OCI-M2 (cell line): ENCODE results near the gene CAMK1G.

Source experiments
- DNase-seq: peaks from one replicate; lab custom pipeline; 2025; ENCODE audit not compliant: unreplicated experiment; lab: John Stamatoyannopoulos, UW

The CAMK1G gene

GRCh38 chr1:209564849-209565248 lies 18.7 kb upstream of the CAMK1G start:
- DNase-seq: no peak

- no peak for DNase-seq
Measured at GRCh38 chr1:209565759-209566678, 17.5 kb upstream of the CAMK1G start.

- no peak for DNase-seq
Measured at GRCh38 chr1:209567698-209568175, 15.8 kb upstream of the CAMK1G start.

- no peak for DNase-seq
Measured at GRCh38 chr1:209569455-209570207, 13.9 kb upstream of the CAMK1G start.

- no peak for DNase-seq
Measured at GRCh38 chr1:209570743-209571142, 12.8 kb upstream of the CAMK1G start.

- DNase-seq: no peak
Measured at GRCh38 chr1:209576392-209577197, 6.9 kb upstream of the CAMK1G start.

GRCh38 chr1:209577346-209577745 lies 6.2 kb upstream of the CAMK1G start:
- DNase-seq: no peak

- DNase-seq: no peak
Measured at GRCh38 chr1:209580577-209580976, 2.9 kb upstream of the CAMK1G start.

GRCh38 chr1:209584231-209584672 lies 738 bp downstream of the CAMK1G start:
- no peak for DNase-seq

GRCh38 chr1:209585197-209585596 lies 1.7 kb downstream of the CAMK1G start:
- DNase-seq: no peak

GRCh38 chr1:209585672-209586071 lies 2.2 kb downstream of the CAMK1G start:
- no peak for DNase-seq

GRCh38 chr1:209586221-209586740 lies 2.8 kb downstream of the CAMK1G start:
- DNase-seq: no peak

- no peak for DNase-seq
Measured at GRCh38 chr1:209587789-209588188, 4.3 kb downstream of the CAMK1G start.

GRCh38 chr1:209589440-209589839 lies 5.9 kb downstream of the CAMK1G start:
- DNase-seq: no peak

GRCh38 chr1:209589863-209590262 lies 6.3 kb downstream of the CAMK1G start:
- no peak for DNase-seq

GRCh38 chr1:209590405-209590804 lies 6.9 kb downstream of the CAMK1G start:
- no peak for DNase-seq

GRCh38 chr1:209593747-209594146 lies 10.2 kb downstream of the CAMK1G start:
- no peak for DNase-seq

- no peak for DNase-seq
Measured at GRCh38 chr1:209594440-209594839, 10.9 kb downstream of the CAMK1G start.

- no peak for DNase-seq
Measured at GRCh38 chr1:209595028-209595427, 11.5 kb downstream of the CAMK1G start.

GRCh38 chr1:209595599-209596285 lies 12.2 kb downstream of the CAMK1G start:
- no peak for DNase-seq
